Measurements from ENCODE around the gene NRXN3. TPM values are rescaled to one million over a fixed set of nuclear protein-coding genes. Genes with fewer than 3 reads are reported as not detected.
"Not testable (repeated sequence)": the region's sequence is repeated elsewhere in the genome, so short reads cannot be mapped to it uniquely, and the experiment has no call there.

Gene NRXN3
- total RNA-seq, 1 donor from 2014 or later, result under 0.01 TPM

- no peak for DNase-seq (ENCODE audit: low read depth in 2 of 2)
Measured at GRCh38 chr14:78403278-78403815, 233.2 kb downstream of the NRXN3 start.

- no peak for DNase-seq (ENCODE audit: low read depth in 2 of 2)
Measured at GRCh38 chr14:78405079-78405856, 235.1 kb downstream of the NRXN3 start.

GRCh38 chr14:78412475-78412874 lies 242.3 kb downstream of the NRXN3 start:
- no peak for DNase-seq (ENCODE audit: low read depth in 2 of 2)

- no peak for DNase-seq (ENCODE audit: low read depth in 2 of 2)
Measured at GRCh38 chr14:78414172-78414571, 244.0 kb downstream of the NRXN3 start.

- DNase-seq (ENCODE audit: low read depth in 2 of 2), result no peak
Measured at GRCh38 chr14:78417532-78417931, 247.4 kb downstream of the NRXN3 start.

GRCh38 chr14:78424311-78424710 lies 254.1 kb downstream of the NRXN3 start:
- DNase-seq (ENCODE audit: low read depth in 2 of 2), result no peak

GRCh38 chr14:78425330-78425729 lies 255.2 kb downstream of the NRXN3 start:
- DNase-seq (ENCODE audit: low read depth in 2 of 2), result no peak

GRCh38 chr14:78425782-78426181 lies 255.6 kb downstream of the NRXN3 start:
- no peak for DNase-seq (ENCODE audit: low read depth in 2 of 2)

GRCh38 chr14:78432046-78432445 lies 261.9 kb downstream of the NRXN3 start:
- no peak for DNase-seq (ENCODE audit: low read depth in 2 of 2)

- DNase-seq (ENCODE audit: low read depth in 2 of 2), result not testable (repeated sequence)
Measured at GRCh38 chr14:78437448-78437847, 267.3 kb downstream of the NRXN3 start.

- DNase-seq (ENCODE audit: low read depth in 2 of 2), result no peak
Measured at GRCh38 chr14:78440356-78440894, 270.3 kb downstream of the NRXN3 start.

- no peak for DNase-seq (ENCODE audit: low read depth in 2 of 2)
Measured at GRCh38 chr14:78443834-78444233, 273.7 kb downstream of the NRXN3 start.

- DNase-seq (ENCODE audit: low read depth in 2 of 2), result no peak
Measured at GRCh38 chr14:78445275-78445674, 275.1 kb downstream of the NRXN3 start.

GRCh38 chr14:78446807-78447206 lies 276.6 kb downstream of the NRXN3 start:
- no peak for DNase-seq (ENCODE audit: low read depth in 2 of 2)

GRCh38 chr14:78448164-78449094 lies 278.3 kb downstream of the NRXN3 start:
- peak in 1 of 2 donors; percentile 25 for DNase-seq (ENCODE audit: low read depth in 2 of 2)

GRCh38 chr14:78450669-78451318 lies 280.6 kb downstream of the NRXN3 start:
- DNase-seq (ENCODE audit: low read depth in 2 of 2), result no peak

- DNase-seq (ENCODE audit: low read depth in 2 of 2), result no peak
Measured at GRCh38 chr14:78451319-78451695, 281.1 kb downstream of the NRXN3 start.

- no peak for DNase-seq (ENCODE audit: low read depth in 2 of 2)
Measured at GRCh38 chr14:78455896-78456435, 285.8 kb downstream of the NRXN3 start.

- no peak for DNase-seq (ENCODE audit: low read depth in 2 of 2)
Measured at GRCh38 chr14:78469947-78470346, 299.8 kb downstream of the NRXN3 start.

- no peak for DNase-seq (ENCODE audit: low read depth in 2 of 2)
Measured at GRCh38 chr14:78479127-78479780, 309.1 kb downstream of the NRXN3 start.

GRCh38 chr14:78484028-78484427 lies 313.9 kb downstream of the NRXN3 start:
- DNase-seq (ENCODE audit: low read depth in 2 of 2), result no peak

Data from dermis microvascular lymphatic vessel endothelial cell (primary cell).